GM18858 (cell line): ENCODE results near the gene ABCC2.
"Not testable (repeated sequence)": the region's sequence is repeated elsewhere in the genome, so short reads cannot be mapped to it uniquely, and the experiment has no call there.

Experiments
- ATAC-seq: cut with Tn5 transposase; IDR thresholded peaks from one replicate; pipeline ENCODE4 v1.9.1; 2021; ENCODE audit not compliant: unreplicated experiment

ABCC2 gene

DNA sequence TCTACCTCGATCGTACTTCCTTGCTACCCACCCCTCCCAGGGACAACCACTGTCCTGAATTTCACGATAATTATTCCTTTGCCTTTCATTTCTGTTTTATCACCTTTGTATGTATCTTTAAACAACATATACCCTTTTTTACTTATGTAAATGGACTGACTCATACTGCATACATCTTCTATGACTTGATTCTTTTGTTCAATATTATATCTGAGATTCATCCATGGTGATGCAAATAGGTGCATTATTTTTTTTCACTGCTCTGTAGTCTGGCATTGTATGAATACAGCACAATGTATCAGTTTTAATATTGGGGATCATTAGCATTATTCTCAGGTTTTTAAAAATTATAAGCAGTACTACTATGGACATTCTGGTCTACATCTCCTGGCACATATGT, 69.4 kb downstream of the ABCC2 start:
- ATAC-seq: no peak

DNA sequence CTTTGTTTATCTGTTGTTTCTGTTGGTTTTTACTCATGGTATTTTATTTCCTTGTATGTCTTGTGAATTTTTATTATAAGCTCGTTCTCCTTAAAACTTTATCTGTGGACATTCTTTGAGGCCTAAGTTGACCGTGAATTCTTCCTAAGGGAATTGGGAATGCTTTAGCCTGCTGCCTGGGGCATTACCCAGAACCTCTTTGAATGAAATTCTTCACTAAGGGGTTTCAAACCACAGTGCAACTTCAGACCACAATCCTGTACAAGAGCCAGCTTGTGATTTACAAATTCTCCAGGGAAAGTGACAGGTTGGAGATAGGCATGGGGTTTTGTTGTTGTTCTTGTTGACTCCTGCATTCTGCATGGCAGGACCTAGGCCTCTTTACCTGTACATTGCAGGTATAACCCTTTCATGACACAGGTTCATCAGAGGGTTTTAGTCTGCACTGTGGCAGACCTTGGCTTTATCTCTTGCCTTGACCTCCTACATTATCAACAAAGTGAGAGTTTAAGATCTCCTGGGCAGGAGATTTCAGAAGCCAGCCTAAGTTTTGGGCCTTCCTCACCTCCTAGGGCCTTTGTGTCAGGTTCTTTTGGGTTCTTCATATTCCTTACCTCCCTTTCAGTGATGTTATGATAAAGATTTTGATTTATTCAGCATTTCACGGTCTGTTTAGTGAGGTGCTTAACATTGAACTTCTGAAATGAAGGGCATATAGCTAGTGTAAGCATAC, 70.2 kb downstream of the ABCC2 start:
- no peak for ATAC-seq

DNA sequence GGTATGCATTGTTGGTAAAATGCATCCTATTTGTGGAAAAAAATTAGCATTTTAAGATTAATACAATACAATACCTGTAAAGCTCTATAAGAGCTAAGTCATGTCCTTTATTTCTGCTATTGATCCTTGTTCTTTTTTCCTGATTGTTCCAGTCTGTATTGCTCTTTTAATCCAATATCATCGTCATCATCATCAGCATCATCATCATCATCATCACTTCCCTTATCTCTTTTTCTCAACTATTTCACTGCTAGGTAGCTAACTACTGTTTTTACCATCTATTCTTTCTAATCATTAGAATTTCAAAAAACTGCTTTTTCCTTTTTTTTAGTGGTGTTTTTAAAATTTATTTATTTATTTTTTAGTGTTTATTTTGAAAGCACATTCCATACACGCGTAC, 71.2 kb downstream of the ABCC2 start:
- no peak for ATAC-seq

DNA sequence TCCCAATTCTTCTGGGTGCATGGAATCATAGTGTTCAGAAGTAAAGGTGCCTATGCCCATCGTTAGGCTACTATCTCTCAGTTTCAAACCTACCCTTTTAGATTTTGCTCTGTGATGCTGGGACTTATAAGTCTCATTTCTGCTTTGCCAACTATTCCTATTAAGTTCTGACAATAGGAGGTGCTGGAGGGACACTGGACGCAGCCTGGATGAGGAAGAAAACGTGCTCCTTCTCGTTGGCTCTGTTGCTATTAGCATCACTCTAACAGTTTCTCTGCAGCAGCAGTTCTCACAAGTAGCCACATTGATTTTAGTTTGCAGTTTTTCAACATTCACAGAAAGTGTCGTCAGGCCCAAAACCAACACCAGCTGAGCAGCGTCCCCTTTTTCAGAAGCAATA, 72.4 kb downstream of the ABCC2 start:
- ATAC-seq: no peak

DNA sequence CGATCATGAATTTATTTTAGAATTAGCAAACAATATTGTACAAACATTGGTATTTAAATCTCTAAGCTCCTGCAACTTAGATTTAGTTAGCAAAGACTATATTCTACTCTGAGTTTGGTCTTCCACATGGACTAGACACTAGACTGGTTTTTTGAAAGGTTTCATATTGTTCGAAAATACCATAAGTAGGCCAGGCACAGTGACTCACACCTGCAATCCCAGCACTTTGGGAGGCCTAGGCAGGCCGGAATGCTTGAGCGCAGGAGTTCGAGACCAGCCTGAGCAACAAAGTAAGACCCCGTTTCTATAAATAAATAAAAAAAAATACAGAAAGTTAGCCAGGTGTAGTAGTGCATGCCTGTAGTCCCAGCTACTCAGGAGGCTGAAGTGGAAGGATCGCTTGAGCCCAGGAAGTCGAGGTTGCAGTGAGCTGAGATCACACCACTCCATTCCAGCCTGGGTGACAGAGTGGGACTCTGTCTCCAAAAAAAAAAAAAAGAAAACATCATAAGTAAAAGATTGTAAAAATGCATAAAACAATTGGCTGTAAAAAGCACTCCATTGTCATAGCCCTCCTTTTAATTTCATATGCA, 73.1 kb downstream of the ABCC2 start:
- ATAC-seq: no peak

DNA sequence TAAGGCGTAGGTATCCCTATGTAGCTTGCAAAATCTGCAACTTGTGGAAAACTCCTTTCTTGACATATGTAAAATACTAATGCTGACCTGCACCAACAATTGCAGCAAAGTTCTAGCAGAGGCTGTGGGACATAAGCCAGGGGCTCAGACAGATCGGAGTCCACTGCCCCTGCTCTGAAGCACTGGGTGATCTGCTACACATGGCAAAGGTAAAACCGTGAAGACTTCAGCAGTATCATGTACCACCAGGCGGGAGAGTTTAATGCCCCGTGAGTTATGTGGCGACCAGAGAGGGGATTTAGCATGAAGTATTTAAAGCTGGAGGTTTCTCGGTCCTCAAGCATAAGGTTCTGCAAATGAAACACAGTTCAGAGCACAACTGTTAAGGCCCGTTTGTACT, 76.4 kb downstream of the ABCC2 start:
- ATAC-seq: no peak

DNA sequence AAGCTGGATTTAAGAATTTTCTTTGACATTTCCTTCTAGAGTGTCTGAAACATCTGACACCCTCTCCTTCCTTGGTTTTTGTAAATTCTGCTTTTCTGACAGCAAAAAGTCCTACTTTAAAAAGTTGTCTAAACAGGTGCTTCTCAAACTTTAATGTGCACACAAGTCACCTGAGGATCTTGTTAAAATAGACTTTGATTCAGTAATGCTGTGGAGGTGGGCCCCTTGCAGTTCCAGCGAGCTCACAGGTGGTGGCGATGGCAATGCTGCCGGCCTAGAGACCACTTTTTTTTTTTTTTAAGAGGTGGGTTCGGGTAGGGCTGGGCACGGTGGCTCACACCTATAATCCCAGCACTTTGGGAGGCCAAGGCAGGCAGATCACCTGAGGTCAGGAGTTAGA, 77.1 kb downstream of the ABCC2 start:
- no peak for ATAC-seq

DNA sequence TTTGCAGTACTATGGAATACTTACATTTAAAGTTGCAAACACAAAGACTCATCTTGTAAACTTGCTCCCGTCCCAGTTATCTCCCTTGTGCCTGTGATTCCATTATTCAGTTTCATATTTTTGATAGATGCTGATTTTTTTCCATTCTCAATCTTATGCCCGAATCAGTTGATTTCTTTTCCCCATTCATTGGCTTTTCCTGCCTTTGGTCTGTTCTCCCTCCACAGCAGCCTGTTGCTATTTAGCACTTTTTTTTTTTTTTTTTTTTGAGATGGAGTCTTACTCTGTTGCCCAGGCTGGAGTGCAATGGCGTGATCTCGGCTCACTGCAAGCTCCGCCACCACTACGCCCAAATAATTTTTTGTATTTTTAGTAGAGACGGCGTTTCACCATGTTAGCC, 78.0 kb downstream of the ABCC2 start:
- no peak for ATAC-seq

DNA sequence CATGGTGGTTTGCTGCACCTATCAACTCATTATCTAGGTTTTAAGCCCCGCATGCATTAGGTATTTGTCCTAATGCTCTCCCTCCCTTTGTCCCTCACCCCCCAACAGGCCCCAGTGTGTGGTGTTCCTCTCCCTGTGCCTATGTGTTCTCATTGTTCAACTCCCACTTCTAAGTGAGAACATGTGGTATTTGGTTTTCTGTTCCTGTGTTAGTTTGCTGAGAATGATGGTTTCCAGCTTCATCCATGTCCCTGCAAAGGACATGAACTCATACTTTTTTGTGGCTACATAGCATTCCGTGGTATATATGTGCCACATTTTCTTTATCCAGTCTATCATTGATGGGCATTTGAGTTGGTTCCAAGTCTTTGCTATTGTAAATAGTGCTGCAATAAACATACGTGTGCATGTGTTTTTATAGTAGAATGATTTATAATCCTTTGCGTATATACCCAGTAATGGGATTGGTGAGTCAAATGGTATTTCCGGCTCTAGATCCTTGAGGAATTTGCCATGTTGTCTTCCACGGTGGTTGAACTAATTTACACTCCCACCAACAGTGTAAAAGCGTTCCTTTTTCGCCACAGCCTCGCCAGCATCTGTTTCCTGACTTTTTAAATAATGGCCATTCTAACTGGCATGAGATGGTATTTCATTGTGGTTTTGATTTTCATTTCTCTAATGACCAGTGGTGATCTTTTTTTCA, 81.2 kb downstream of the ABCC2 start:
- ATAC-seq: not testable (repeated sequence)

DNA sequence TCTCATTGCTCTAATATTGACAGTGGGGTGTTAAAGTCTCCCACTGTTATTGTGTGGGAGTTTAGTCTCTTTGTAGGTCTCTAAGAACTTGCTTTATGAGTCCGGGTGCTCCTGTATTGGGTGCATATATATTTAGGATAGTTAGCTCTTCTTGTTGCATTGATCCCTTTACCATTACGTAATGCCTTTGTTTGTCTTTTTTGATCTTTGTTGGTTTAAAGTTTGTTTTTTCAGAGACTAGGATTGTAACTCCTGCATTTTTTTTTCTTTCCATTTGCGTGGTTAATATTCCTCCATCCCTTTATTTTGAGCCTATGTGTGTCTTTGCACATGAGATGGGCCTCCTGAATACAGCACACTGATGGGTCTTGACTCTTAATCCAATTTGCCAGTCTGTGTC, 84.8 kb downstream of the ABCC2 start:
- not testable (repeated sequence) for ATAC-seq

DNA sequence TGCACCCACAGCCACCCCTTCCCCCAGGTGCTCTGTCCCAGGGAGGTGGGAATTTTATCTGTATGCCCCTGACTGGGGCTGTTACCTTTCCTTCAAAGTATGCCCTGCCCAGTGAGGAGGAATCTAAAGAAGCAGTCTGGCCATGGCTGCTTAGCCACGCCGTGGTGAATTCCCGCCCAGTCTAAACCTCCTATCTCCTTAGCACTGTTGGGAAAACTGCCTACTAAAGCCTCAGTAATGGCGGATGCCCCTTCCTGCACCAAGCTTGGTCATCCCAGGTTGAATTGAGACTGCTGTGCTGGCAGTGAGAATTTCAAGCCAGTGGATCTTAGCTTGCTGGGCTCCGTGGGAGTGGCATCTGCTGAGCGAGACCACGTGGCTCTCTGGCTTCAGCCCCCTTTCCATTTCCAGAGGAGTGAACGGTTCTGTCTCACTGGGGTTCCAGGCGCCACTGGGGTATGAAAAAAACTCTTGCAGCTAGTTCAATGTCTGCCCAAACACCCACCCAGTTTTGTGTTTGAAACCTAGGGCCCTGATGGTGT, 87.2 kb downstream of the ABCC2 start:
- ATAC-seq: no peak

DNA sequence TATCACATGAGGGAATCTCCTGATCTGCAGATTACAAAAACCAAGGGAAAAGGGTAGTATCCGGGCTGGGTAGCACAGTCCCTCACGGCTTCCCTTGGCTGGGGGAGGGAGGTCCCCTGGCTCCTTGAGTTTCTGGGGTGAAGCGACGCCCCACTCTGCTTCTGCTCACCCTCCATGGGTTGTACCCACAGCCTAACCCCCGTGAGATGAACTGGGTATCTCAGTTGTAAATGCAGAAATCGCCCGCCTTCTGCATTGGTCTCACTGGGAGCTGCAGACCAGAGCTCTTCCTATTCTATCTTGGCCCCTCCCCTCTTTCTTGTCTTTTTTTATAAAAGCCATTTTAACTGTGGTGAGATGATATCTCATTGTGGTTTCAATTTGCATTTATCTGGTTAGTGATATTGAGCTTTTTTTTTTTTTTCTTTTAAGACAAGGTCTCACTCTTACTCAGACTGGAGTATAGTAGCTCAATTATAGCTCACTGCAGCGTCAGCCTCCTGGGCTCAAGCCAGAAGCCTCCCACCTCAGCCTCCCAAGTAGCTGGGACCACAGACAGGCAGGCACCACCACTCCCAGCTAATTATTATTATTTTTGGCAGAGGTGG, 87.8 kb downstream of the ABCC2 start:
- ATAC-seq: no peak

DNA sequence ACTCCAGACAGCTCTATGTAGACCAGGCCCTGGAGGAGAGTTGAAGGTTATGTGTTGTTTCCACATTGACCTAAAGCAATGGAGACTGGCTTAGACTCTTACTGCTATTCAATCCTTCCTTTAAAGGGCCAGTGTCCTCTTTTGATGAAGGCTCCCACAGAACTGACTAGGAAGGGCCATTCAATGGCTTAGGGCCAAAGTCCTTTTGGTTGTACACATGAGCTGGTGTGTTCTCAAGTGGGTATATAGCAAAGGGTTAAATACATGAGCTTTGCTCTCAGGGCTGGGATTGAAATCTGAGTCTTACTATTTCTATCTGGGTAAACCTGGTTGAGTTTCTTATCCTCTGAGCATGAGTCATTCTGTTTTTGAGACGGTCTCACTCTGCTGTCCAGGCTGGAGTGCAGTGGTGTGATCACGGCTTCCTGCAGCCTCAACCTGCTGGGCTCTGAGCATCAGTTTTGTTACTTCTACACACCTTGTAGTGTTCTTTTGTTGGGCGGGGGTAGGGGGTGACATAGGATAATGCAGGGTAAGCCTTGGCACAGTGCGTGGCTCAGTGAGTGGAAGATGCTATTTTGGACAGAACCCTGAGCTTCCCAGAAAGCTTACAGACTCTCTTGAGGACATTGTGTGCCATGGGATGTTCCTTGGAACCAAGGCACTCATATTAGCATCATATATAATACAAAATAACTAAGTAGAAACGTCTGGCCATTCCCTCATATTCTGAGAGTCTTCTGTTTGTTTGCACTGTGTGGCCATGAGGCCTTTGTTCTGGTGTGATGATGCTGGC, 90.1 kb downstream of the ABCC2 start:
- no peak for ATAC-seq

DNA sequence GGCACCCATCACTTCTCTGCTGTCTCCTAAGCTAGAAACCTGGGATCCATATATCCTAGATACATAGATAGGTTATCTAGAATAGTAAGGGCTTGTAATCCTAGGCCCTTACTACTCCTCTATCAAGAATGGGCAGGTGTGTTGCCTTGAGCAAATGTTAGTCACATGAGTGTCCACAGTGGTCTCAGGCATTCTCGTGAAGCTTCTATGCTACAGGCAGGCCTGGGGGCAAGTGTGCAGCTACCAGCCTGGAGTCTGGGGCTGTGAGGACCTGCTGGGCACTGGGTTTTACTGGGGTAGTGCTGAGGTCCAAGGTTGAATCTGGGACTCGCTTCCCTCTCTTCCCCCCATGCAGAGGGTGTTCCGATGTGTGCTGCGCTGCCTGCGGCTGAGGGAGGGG, 91.4 kb downstream of the ABCC2 start:
- no peak for ATAC-seq

DNA sequence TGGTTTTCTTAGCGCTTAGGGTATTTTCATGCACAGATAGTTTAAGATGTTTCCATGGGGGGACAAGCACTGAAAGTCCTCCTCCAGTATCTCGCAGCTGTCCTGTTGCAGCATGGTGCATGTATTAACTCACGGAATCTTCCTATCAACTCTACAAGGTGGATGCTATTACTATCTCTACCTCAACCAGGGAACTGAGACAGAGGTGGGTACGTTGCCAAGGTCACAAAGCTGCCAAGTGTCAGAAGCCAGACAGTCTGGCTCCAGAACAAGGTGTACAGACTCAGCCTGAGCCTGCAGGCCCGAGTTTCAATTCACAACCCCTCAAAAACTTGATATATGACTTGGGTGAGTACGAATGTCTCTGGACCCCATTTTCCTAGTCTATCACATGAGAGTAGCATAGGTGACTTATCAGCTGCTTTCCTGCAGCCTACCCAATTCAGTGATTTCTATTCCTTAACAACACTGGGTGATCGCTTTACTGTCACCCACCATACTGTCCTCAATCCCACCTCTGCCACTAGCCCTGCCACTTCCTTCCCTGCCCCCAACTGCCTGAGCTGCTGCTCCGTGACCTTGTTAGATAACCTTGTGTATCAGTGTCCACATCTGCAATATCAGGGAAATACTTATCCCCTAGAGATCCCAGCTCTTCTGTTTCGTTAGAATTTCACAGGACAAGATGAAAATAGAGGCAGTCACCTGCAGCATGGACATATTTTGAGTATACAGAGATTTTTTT, 92.1 kb downstream of the ABCC2 start:
- no peak for ATAC-seq

DNA sequence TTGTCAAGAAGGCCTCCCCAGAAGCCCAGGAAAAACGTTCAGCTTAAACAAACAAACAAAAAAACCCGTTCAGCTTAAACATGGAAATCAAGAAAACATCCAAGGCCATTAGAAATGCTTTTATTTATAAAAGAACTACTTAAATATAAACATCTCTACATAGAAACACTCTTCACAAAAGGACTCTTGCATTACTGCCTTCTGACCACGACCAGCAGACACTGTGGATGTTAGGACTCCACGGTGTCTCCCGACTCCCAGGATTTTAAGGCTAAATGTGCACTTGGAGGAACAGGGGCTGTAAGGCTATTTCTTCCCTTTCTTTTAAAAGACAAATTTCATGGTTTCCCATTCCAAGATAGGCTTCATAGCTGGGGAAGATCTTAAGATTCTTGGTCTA, 93.0 kb downstream of the ABCC2 start:
- ATAC-seq: no peak

DNA sequence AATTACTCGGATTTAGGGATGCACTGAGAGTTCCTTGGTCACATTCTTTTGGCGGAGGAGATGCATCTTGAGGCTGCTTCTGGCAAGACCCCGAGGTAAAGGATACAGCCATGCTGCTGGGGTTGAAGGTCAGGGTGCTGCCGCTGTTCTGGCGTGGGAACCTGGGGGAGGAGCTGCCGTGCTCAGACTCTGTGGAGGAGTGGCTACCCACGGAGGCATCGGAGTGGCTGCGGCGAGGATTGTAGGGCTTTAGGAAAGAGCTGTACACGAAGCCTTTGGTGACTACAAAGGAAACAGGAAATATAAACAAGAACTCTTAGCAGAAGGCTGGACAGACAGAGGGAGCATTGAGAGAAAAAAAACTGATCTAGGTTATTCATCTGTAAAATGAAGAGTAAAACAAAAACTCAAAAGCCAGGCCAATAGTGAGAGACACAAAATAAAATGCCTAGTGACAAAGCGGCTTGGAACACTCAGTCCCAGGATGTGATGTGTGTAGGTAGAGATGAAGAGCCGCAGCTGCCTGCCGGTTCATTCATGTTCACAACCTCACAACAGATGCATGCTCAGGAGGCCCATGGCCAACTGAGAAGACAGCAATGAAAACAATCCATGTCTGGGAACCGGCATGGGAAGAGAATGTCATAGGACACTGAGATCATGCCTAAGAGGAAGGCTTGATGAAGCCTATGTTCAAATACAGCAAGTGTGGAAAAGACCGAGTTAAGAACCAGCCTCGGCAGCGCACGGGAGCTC, 97.8 kb downstream of the ABCC2 start:
- no peak for ATAC-seq

DNA sequence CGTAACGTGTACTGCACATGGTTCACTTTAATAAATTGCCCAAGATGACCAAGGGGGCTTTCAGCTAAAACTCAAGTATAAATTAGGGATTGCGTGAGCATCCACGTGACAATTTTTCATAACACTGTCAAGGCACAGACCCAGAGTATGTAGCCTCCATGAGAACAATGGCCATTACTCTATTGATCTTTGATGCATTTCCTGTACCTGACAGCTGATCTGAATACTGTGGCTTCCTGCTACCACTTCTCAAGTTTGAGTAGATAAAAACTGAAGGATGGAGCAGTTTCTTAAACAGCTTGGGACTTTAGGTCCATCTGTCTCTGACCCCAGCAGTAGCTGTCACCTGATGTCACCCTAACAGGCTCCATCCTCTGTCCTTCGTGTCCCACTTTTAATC, 98.9 kb downstream of the ABCC2 start:
- no peak for ATAC-seq

DNA sequence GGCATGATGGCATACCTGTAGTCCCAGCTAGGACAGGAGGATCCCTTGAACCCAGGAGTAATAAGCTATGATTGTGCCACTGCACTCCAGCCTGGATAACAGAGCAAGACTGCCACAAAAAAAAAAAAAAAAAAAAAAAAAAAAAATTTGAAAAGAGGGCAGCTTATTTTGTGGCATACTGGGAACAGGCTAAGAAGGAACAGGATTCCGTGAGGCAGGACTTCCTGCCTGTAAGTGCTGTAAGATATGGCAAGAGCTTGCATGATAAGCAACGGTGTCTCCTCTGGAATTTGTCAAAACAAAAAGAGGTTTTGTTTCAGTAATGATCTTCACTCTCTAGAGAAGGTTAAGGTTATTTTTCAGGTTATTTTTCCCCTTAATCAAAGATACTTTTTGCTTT, 101.1 kb downstream of the ABCC2 start:
- no peak for ATAC-seq

DNA sequence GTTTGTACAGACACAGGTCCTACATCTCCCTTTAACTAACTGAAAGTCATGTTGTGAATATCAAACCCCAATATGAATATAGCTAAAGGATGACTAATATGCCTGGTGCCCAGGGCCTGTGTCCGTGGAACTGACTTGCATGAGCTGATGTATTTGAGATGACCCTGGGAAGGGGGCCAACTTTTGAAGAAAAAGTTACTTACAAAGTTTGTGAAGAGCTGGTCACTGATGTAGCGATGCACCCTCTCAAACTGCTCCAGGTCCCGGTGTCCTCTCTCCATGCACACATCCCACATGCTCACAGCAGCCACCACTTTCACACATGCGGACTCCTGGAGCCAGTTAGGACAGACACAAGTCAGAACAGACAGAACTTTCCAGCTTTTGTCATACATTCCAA, 106.2 kb downstream of the ABCC2 start:
- ATAC-seq: no peak
